H1 (cell line): ENCODE results near the gene NAV2. TPM values are rescaled to one million over a fixed set of nuclear protein-coding genes. Genes with fewer than 3 reads are reported as not detected.

Source experiments
- CTCF ChIA-PET: fragments of 300-600 bp; sonication (Branson Sonifier 250); formaldehyde crosslinking; loops from one replicate; lab custom pipeline; 2021; ENCODE audit not compliant: partially characterized antibody; lab: Charles Lee
- POLR2A ChIA-PET: fragments of 300-600 bp; sonication (Branson Sonifier 250); formaldehyde crosslinking; loops from one replicate; lab custom pipeline; 2021; ENCODE audit warnings: inconsistent platforms; ENCODE audit not compliant: partially characterized antibody; lab: Charles Lee
- DNase-seq, 2 experiments: peaks; one replicate each; pipeline versions ENCODE4 v3.0.0 to v3.0.0-alpha.2; 2010 to 2022; ENCODE audit warnings: low spot score in 2 of 2, low read depth in 1 of 2, mixed read lengths in 1 of 2
- FAIRE-seq: peaks from 2 replicates; lab custom pipeline; 2011; peaks lifted over from hg19 to GRCh38; lab: Jason Lieb, UNC
- H2AFZ ChIP-seq: 2 replicates; pipeline ENCODE4 v1.8.1; 2012; ENCODE audit warnings: low read length, inconsistent platforms
- H2AK5ac ChIP-seq: 2 replicates; pipeline ENCODE4 v1.6.1; 2013; ENCODE audit warnings: low read depth, low read length
- H2BK120ac ChIP-seq: replicated peaks from 2 replicates; pipeline ENCODE3; 2013; ENCODE audit warnings: low read depth, low read length, inconsistent platforms
- H2BK12ac ChIP-seq: 2 replicates; pipeline ENCODE4 v1.6.1; 2013; ENCODE audit warnings: low read depth, low read length
- H2BK15ac ChIP-seq: 2 replicates; pipeline ENCODE4 v1.6.1; 2013; ENCODE audit warnings: low read length
- H2BK20ac ChIP-seq: 2 replicates; pipeline ENCODE4 v1.6.1; 2013; ENCODE audit warnings: low read length
- H2BK5ac ChIP-seq: 2 replicates; pipeline ENCODE4 v1.6.1; 2013; ENCODE audit warnings: low read depth, low read length
- H3K14ac ChIP-seq: 2 replicates; pipeline ENCODE4 v1.6.1; 2013; ENCODE audit warnings: inconsistent platforms; ENCODE audit not compliant: insufficient read length
- H3K18ac ChIP-seq: 2 replicates; pipeline ENCODE4 v1.6.1; 2013; ENCODE audit warnings: low read length; ENCODE audit errors: extremely low read depth
- H3K23ac ChIP-seq: 2 replicates; pipeline ENCODE4 v1.6.1; 2013; ENCODE audit warnings: inconsistent platforms; ENCODE audit not compliant: insufficient read length
- H3K23me2 ChIP-seq: 2 replicates; pipeline ENCODE4 v1.6.1; 2013; ENCODE audit warnings: low read depth, low read length
- H3K27ac ChIP-seq: 2 replicates; pipeline ENCODE4 v1.6.1; 2011; ENCODE audit warnings: low read depth, low read length, inconsistent platforms
- H3K27me3 ChIP-seq, 4 experiments: replicated peaks in 1 of 4; 1 replicate in 1 of 4; 2 replicates in 3 of 4; pipeline versions ENCODE4 v1.6.1 to v1.8.1; 2011 to 2013; ENCODE audit warnings: low read length in 3 of 4, mild to moderate bottlenecking in 3 of 4, inconsistent platforms in 2 of 4, mixed read lengths in 2 of 4, moderate library complexity in 1 of 4; ENCODE audit not compliant: control insufficient read depth in 3 of 4, insufficient read depth in 3 of 4; ENCODE audit errors: extremely low read depth in 1 of 4
- H3K36me3 ChIP-seq, 4 experiments: 2 replicates each; pipeline versions ENCODE4 v1.6.1 to v1.8.1; 2011 to 2013; ENCODE audit warnings: mild to moderate bottlenecking in 4 of 4, low read length in 3 of 4, moderate library complexity in 2 of 4, control low read depth in 1 of 4, inconsistent platforms in 1 of 4; ENCODE audit not compliant: insufficient read depth in 4 of 4, control insufficient read depth in 2 of 4
- H3K4ac ChIP-seq: replicated peaks from 2 replicates; pipeline ENCODE3; 2013; ENCODE audit warnings: low read length, low read depth, mixed read lengths, inconsistent platforms; ENCODE audit not compliant: insufficient read length
- H3K4me1 ChIP-seq, 4 experiments: replicated peaks in 1 of 4; 1 replicate in 1 of 4; 2 replicates in 3 of 4; pipeline versions ENCODE4 v1.6.1 to v1.8.1; 2011 to 2013; ENCODE audit warnings: low read length in 3 of 4, inconsistent platforms in 2 of 4, mixed read lengths in 1 of 4; ENCODE audit not compliant: insufficient read depth in 4 of 4, control insufficient read depth in 3 of 4
- H3K4me2 ChIP-seq, 2 experiments: 2 replicates each; pipeline versions ENCODE4 v1.6.1 to v1.8.1; 2011 to 2013; ENCODE audit warnings: low read depth in 2 of 2, low read length in 2 of 2, control low read depth in 1 of 2, inconsistent platforms in 1 of 2, mild to moderate bottlenecking in 1 of 2; ENCODE audit not compliant: insufficient read depth in 1 of 2
- H3K4me3 ChIP-seq, 4 experiments: fragments of 200-600, 300-600 bp in 1 of 4; sonication (generic), shearing (Covaris generic), sonication (Bioruptor Twin) in 1 of 4; 2 replicates each; pipeline versions ENCODE4 v1.5.1 to v1.8.1; 2011 to 2016; ENCODE audit warnings: low read length in 4 of 4, low read depth in 3 of 4, control low read depth in 2 of 4, inconsistent platforms in 2 of 4, mild to moderate bottlenecking in 2 of 4, mixed read lengths in 1 of 4, moderate library complexity in 1 of 4; ENCODE audit not compliant: insufficient read depth in 2 of 4; ENCODE audit errors: extremely low read depth in 1 of 4
- H3K56ac ChIP-seq: replicated peaks from 2 replicates; pipeline ENCODE3; 2013; ENCODE audit warnings: low read depth, mild to moderate bottlenecking, mixed read lengths, low read length, inconsistent platforms; ENCODE audit not compliant: insufficient read length
- H3K79me1 ChIP-seq: 2 replicates; pipeline ENCODE4 v1.6.1; 2013; ENCODE audit warnings: low read depth, low read length, control low read depth
- H3K79me2 ChIP-seq, 2 experiments: 2 replicates each; pipeline versions ENCODE4 v1.6.1 to v1.8.1; 2012 to 2013; ENCODE audit warnings: low read length in 2 of 2, mild to moderate bottlenecking in 2 of 2, inconsistent platforms in 1 of 2; ENCODE audit not compliant: insufficient read depth in 2 of 2, control insufficient read depth in 1 of 2
- H3K9ac ChIP-seq, 4 experiments: replicated peaks in 1 of 4; 1 replicate in 1 of 4; 2 replicates in 3 of 4; pipeline versions ENCODE4 v1.6.1 to v1.8.1; 2011 to 2013; ENCODE audit warnings: low read depth in 3 of 4, low read length in 3 of 4, control low read depth in 2 of 4, mild to moderate bottlenecking in 2 of 4, moderate library complexity in 2 of 4, inconsistent platforms in 1 of 4; ENCODE audit errors: extremely low read depth in 1 of 4
- H3K9me3 ChIP-seq, 2 experiments: 2 replicates each; pipeline versions ENCODE4 v1.6.1 to v1.8.1; 2012 to 2013; ENCODE audit warnings: mild to moderate bottlenecking in 2 of 2, moderate library complexity in 2 of 2, control low read depth in 1 of 2, inconsistent platforms in 1 of 2, low read depth in 1 of 2, low read length in 1 of 2, mixed read lengths in 1 of 2; ENCODE audit not compliant: insufficient read depth in 2 of 2
- H4K20me1 ChIP-seq, 2 experiments: replicated peaks in 1 of 2; 2 replicates each; pipeline versions ENCODE3 to v1.8.1; 2011 to 2013; ENCODE audit warnings: inconsistent platforms in 2 of 2, low read length in 2 of 2, mild to moderate bottlenecking in 1 of 2; ENCODE audit not compliant: insufficient read depth in 2 of 2, control insufficient read depth in 1 of 2
- H4K5ac ChIP-seq: 2 replicates; pipeline ENCODE4 v1.6.1; 2013; ENCODE audit warnings: low read length, low read depth, mixed read lengths, inconsistent platforms; ENCODE audit not compliant: insufficient read length
- H4K8ac ChIP-seq: 2 replicates; pipeline ENCODE4 v1.8.0; 2013; ENCODE audit warnings: mild to moderate bottlenecking, moderate library complexity, low read length, inconsistent platforms; ENCODE audit not compliant: insufficient read depth; ENCODE audit errors: extremely low read depth
- H4K91ac ChIP-seq: replicated peaks from 2 replicates; pipeline ENCODE3; 2013; ENCODE audit warnings: low read length, mixed read lengths, inconsistent platforms; ENCODE audit not compliant: insufficient read length
- BACH1 ChIP-seq: IDR thresholded peaks from 2 replicates; pipeline ENCODE4 v1.6.1; 2012; ENCODE audit warnings: low read length, improper control_type of control experiment
- CEBPB ChIP-seq: IDR thresholded peaks from 2 replicates; pipeline ENCODE4 v1.6.1; 2012; ENCODE audit warnings: low read depth, low read length
- E2F6 ChIP-seq: IDR thresholded peaks from 2 replicates; pipeline ENCODE4 v1.6.1; 2012; ENCODE audit warnings: inconsistent platforms
- EZH2 ChIP-seq: fragments of 200-600 bp; sonication (generic); IDR thresholded peaks from 2 replicates; pipeline ENCODE4 v1.7.1; 2012; ENCODE audit warnings: low read depth, mild to moderate bottlenecking, moderate library complexity, low read length, inconsistent platforms; ENCODE audit not compliant: severe bottlenecking
- FOSL1 ChIP-seq: IDR thresholded peaks from 2 replicates; pipeline ENCODE4 v1.6.1; 2011; ENCODE audit warnings: mild to moderate bottlenecking, low read depth, low read length, moderate library complexity; ENCODE audit not compliant: insufficient read depth
- GABPA ChIP-seq: IDR thresholded peaks from 2 replicates; pipeline ENCODE4 v1.6.1; 2011; ENCODE audit warnings: mild to moderate bottlenecking, low read length, moderate library complexity, borderline replicate concordance; ENCODE audit not compliant: insufficient read depth
- GTF2F1 ChIP-seq: IDR thresholded peaks from 2 replicates; pipeline ENCODE4 v1.6.1; 2012; ENCODE audit warnings: low read depth, low read length, improper control_type of control experiment, borderline replicate concordance
- HDAC2 ChIP-seq, 2 experiments: fragments of 300-600 bp in 1 of 2; sonication (generic) in 1 of 2; IDR thresholded peaks; 2 replicates each; pipeline ENCODE4 v1.6.1; 2011 to 2012; ENCODE audit warnings: low read depth in 2 of 2, low read length in 2 of 2, mild to moderate bottlenecking in 2 of 2, moderate library complexity in 2 of 2, borderline replicate concordance in 1 of 2, inconsistent platforms in 1 of 2
- JUN ChIP-seq: IDR thresholded peaks from 2 replicates; pipeline ENCODE4 v1.6.1; 2011; ENCODE audit warnings: low read depth, mild to moderate bottlenecking, improper control_type of control experiment, low read length
- JUND ChIP-seq: IDR thresholded peaks from 2 replicates; pipeline ENCODE4 v1.6.1; 2011; ENCODE audit warnings: mild to moderate bottlenecking, improper control_type of control experiment, low read length
- MAFK ChIP-seq: IDR thresholded peaks from 2 replicates; pipeline ENCODE4 v1.6.1; 2012; ENCODE audit warnings: low read depth, mild to moderate bottlenecking, improper control_type of control experiment, low read length
- RBBP5 ChIP-seq: IDR thresholded peaks from 2 replicates; pipeline ENCODE4 v1.7.1; 2012; ENCODE audit warnings: low read depth, mild to moderate bottlenecking, inconsistent platforms, low read length, moderate library complexity, borderline replicate concordance
- TCF12 ChIP-seq: IDR thresholded peaks from 2 replicates; pipeline ENCODE4 v1.6.1; 2011; ENCODE audit warnings: low read depth, mild to moderate bottlenecking, low read length
- WGBS, 2 experiments: shearing (Covaris generic) in 1 of 2; methylation state at CpG; one replicate each; pipeline versions ENCODE4 v1.1.6 to v1.1.7; 2013 to 2015; ENCODE audit warnings: low lambda C conversion rate in 2 of 2, mixed read lengths in 2 of 2, inconsistent platforms in 1 of 2, low coverage in 1 of 2, missing lambda C conversion rate in 1 of 2; ENCODE audit not compliant: insufficient replicate concordance in 2 of 2, insufficient coverage in 1 of 2, insufficient read length in 1 of 2; ENCODE audit errors: extremely low coverage in 1 of 2, missing lambda C conversion rate in 1 of 2; 5-methylcytosine and 5-hydroxymethylcytosine counted together
- polyA plus RNA-seq, 7 experiments: library from polyadenylated mRNA; depleted of rRNA in 3 of 7; stranded (reverse) in 5 of 7; unstranded in 2 of 7; fragments of >200 nt in 5 of 7; fragments of 200-250 nt in 2 of 7; gene quantifications; 1 replicate in 5 of 7; 2 replicates in 1 of 7; 4 replicates in 1 of 7; pipeline versions ENCODE4 v1.2.1 to v1.2.3, GENCODE V29; 2011 to 2013; ENCODE audit warnings: missing spikeins in 2 of 7, mixed read lengths in 2 of 7
- total RNA-seq: library from RNA; stranded (reverse); fragmentation: NEBNext Ultra II Directional; extraction: Animal tissue kit (Norgen Biotek cat#: 25700); gene quantifications from 2 replicates; pipeline ENCODE4 v1.2.1, GENCODE V29; 2021

Gene NAV2
- total and polyA plus RNA-seq, 2 of the 8 experiments (the other 6 are each of a cell fraction or from before 2014, with no cell fraction given), result 35.6 to 73.6 TPM

GRCh38 chr11:19890308-19890707 lies 177.7 kb downstream of the NAV2 start:
- FAIRE-seq (no peak), DNase-seq (no peak)
- no peak overlapping the region for H3K56ac ChIP-seq
- no peak overlapping the region for H2BK12ac ChIP-seq
- H3K4ac ChIP-seq, result no peak overlapping the region
- no peaks in the 10 kb centered on the region for H3K9me3 ChIP-seq
- H3K36me3 ChIP-seq, result peaks cover 3 to 31% (median 16%) of the 10 kb centered on the region in 4 experiments; a peak in 4 of 8 replicates
- ChIA-PET POLR2A (interaction anchor here (0.7 to 1.3 kb wide), 2 partner anchors 81 to 109 kb away, joined by 3 read pairs; no protein-coding TSS in a partner anchor), CTCF (interaction anchor here (1.0 to 4.4 kb wide), 7 partner anchors 12 to 141 kb away, joined by 3 to 26 read pairs (median 4); no protein-coding TSS in a partner anchor)
- H3K23me2 ChIP-seq, result no peaks in the 10 kb centered on the region
- no peak overlapping the region for H2AFZ ChIP-seq
- peaks cover 1 to 8% (median 6%) of the 10 kb centered on the region in 4 experiments; a peak in 5 of 7 replicates for H3K4me1 ChIP-seq
- no peak overlapping the region; the same call in 1 of the 2 replicates for H2BK5ac ChIP-seq
- no peak overlapping the region for H4K5ac ChIP-seq
- no peaks in the 10 kb centered on the region for H3K27me3 ChIP-seq
- no peak overlapping the region for H2BK20ac ChIP-seq
- H2BK120ac ChIP-seq, result no peak overlapping the region
- no peak overlapping the region for H4K91ac ChIP-seq
- H2BK15ac ChIP-seq, result no peak overlapping the region
- no peak overlapping the region for H3K14ac ChIP-seq
- peaks cover 2% of the 10 kb centered on the region; the same call in 1 of the 2 replicates for H3K79me1 ChIP-seq
- H3K4me2 ChIP-seq, result no peak overlapping the region
- no peak overlapping the region; the same call in 1 of the 2 replicates for H3K18ac ChIP-seq
- WGBS, 2 experiments, result 86% methylated on average over 1 of the region's 1 CpG; no CpG with 5 or more reads in 1 of the 2 experiments
- H2AK5ac ChIP-seq, result no peak overlapping the region
- H3K23ac ChIP-seq, result no peak overlapping the region
- H3K27ac ChIP-seq, result no peak overlapping the region
- no peak overlapping the region for H3K9ac ChIP-seq
- no peak overlapping the region for H3K4me3 ChIP-seq
- no peaks in the 10 kb centered on the region for H3K79me2 ChIP-seq
- H4K8ac ChIP-seq, result no peak overlapping the region
- H4K20me1 ChIP-seq, result no peaks in the 10 kb centered on the region
- TF ChIP-seq FOSL1 (no peak), MAFK (no peak), RBBP5 (no peak), GABPA (no peak), HDAC2 (IDR thresholded peaks at IDR 0.05; ENCODE audit: borderline replicate concordance in 1 of 2, low read depth in 2 of 2, low read length in 2 of 2) (no peak), E2F6 (no peak), GTF2F1 (no peak), TCF12 (no peak), JUND (no peak), EZH2 (no peak), BACH1 (no peak), CEBPB (no peak), JUN (no peak)
